Kidney epithelial cell (primary cell): Measurements from ENCODE around the gene MACROD2. TPM values are rescaled to one million over a fixed set of nuclear protein-coding genes. Genes with fewer than 3 reads are reported as not detected.
"Not testable (repeated sequence)": the region's sequence is repeated elsewhere in the genome, so short reads cannot be mapped to it uniquely, and the experiment has no call there.

ENCODE experiments used
- DNase-seq: peaks from one replicate; pipeline ENCODE4 v3.0.0-alpha.2; 2010; ENCODE audit warnings: low read depth
- H3K27me3 ChIP-seq: 2 replicates; pipeline ENCODE4 v1.6.0; 2011; ENCODE audit warnings: low read length; ENCODE audit not compliant: control insufficient read depth, insufficient read depth
- H3K36me3 ChIP-seq: 2 replicates; pipeline ENCODE4 v1.5.1; 2011; ENCODE audit warnings: low read length; ENCODE audit not compliant: control insufficient read depth, insufficient read depth
- H3K4me3 ChIP-seq: 2 replicates; pipeline ENCODE4 v1.5.1; 2011; ENCODE audit warnings: low read depth, mild to moderate bottlenecking, control low read depth, low read length
- CTCF ChIP-seq: IDR thresholded peaks from 2 replicates; pipeline ENCODE4 v1.5.1; 2011; ENCODE audit warnings: mild to moderate bottlenecking, moderate library complexity, low read length, control low read depth, inconsistent platforms; ENCODE audit not compliant: insufficient read depth, poor library complexity, severe bottlenecking
- total RNA-seq: library from RNA; depleted of rRNA; stranded (reverse); fragments of >200 nt; gene quantifications from 2 replicates; pipeline ENCODE4 v1.2.3, GENCODE V29; 2015

The MACROD2 gene
- total RNA-seq, 1 donor from 2014 or later: 0.79 TPM

GRCh38 chr20:14005996-14006395 lies 10.7 kb downstream of the MACROD2 start:
- H3K36me3 ChIP-seq: no peaks in the 10 kb centered on the region
- no peak for DNase-seq
- no peak overlapping the region for H3K4me3 ChIP-seq
- no peaks in the 10 kb centered on the region for H3K27me3 ChIP-seq
- no peak for TF ChIP-seq CTCF

GRCh38 chr20:14009208-14009607 lies 13.9 kb downstream of the MACROD2 start:
- DNase-seq: no peak
- Histone ChIP-seq H3K36me3 (no peaks in the 10 kb centered on the region), H3K4me3 (no peak overlapping the region), H3K27me3 (no peaks in the 10 kb centered on the region)
- no peak for TF ChIP-seq CTCF

- H3K4me3 ChIP-seq: no peak overlapping the region
- no peaks in the 10 kb centered on the region for H3K27me3 ChIP-seq
- no peak for DNase-seq
- H3K36me3 ChIP-seq: no peaks in the 10 kb centered on the region
- no peak for TF ChIP-seq CTCF
Measured at GRCh38 chr20:14012671-14013070, 17.4 kb downstream of the MACROD2 start.

- Histone ChIP-seq H3K27me3 (no peaks in the 10 kb centered on the region), H3K4me3 (no peak overlapping the region), H3K36me3 (no peaks in the 10 kb centered on the region)
- no peak for DNase-seq
- no peak for TF ChIP-seq CTCF
Measured at GRCh38 chr20:14030991-14031390, 35.7 kb downstream of the MACROD2 start.

GRCh38 chr20:14033310-14033709 lies 38.0 kb downstream of the MACROD2 start:
- TF ChIP-seq CTCF: no peak
- Histone ChIP-seq H3K27me3 (no peaks in the 10 kb centered on the region), H3K36me3 (no peaks in the 10 kb centered on the region), H3K4me3 (no peak overlapping the region)
- no peak for DNase-seq

GRCh38 chr20:14036567-14036966 lies 41.3 kb downstream of the MACROD2 start:
- no peak for DNase-seq
- no peak for TF ChIP-seq CTCF
- H3K27me3 ChIP-seq: no peaks in the 10 kb centered on the region
- no peaks in the 10 kb centered on the region for H3K36me3 ChIP-seq
- no peak overlapping the region for H3K4me3 ChIP-seq

GRCh38 chr20:14044712-14045276 lies 49.5 kb downstream of the MACROD2 start:
- not testable (repeated sequence) for H3K36me3 ChIP-seq, H3K27me3 ChIP-seq, DNase-seq, H3K4me3 ChIP-seq
